HepG2 (cell line): ENCODE measurements around the gene UNC5C. TPM values are rescaled to one million over a fixed set of nuclear protein-coding genes. Genes with fewer than 3 reads are reported as not detected.

Experiments used
- ATAC-seq: fragments of 200-7000 bp; cut with Tn5 transposase; 3 replicates; pipeline ENCODE4 v1.9.1; 2020; ENCODE audit warnings: mild to moderate bottlenecking, moderate library complexity
- BruUV-seq: library from RNA; stranded (reverse); fragments of 400-500 nt; replicated peaks from 2 replicates; lab custom pipeline; 2021; lab: Mats Ljungman, UMichigan
- CTCF ChIA-PET: fragments of 300-600 bp; formaldehyde crosslinking; extraction: SDS; loops from one replicate; lab custom pipeline; 2021; ENCODE audit warnings: low total read pairs, inconsistent platforms, low intra/inter-chr PET ratio; lab: Yijun Ruan, JAX
- POLR2A ChIA-PET: fragments of 350-600 bp; sonication (Branson Sonifier 250); formaldehyde crosslinking; loops from one replicate; lab custom pipeline; 2020; ENCODE audit warnings: antibody characterized with exemption, inconsistent platforms; lab: Yijun Ruan, JAX
- DNase-seq: peaks from one replicate; pipeline ENCODE4 v3.0.0-alpha.2; 2015; ENCODE audit warnings: low spot score
- FAIRE-seq: peaks from 3 replicates; lab custom pipeline; 2011; peaks lifted over from hg19 to GRCh38; lab: Jason Lieb, UNC
- H2AFZ ChIP-seq: one replicate; pipeline ENCODE4 v1.6.1; 2011; ENCODE audit warnings: low read length, inconsistent platforms
- H3K27ac ChIP-seq: fragments of 300-600 bp; 3 replicates; pipeline ENCODE4 v1.8.0; 2011; ENCODE audit warnings: mixed run types, mild to moderate bottlenecking, mixed read lengths, low read length, inconsistent platforms; ENCODE audit not compliant: insufficient read depth; ENCODE audit errors: extremely low read length
- H3K27me3 ChIP-seq, 2 experiments: fragments of 200-600 bp in 1 of 2; 2 replicates in 1 of 2; 3 replicates in 1 of 2; pipeline versions ENCODE4 v1.6.0 to v1.8.0; 2011; ENCODE audit warnings: low read length in 2 of 2, mild to moderate bottlenecking in 2 of 2, moderate library complexity in 2 of 2, inconsistent platforms in 1 of 2; ENCODE audit not compliant: insufficient read depth in 2 of 2, control insufficient read depth in 1 of 2
- H3K36me3 ChIP-seq, 2 experiments: fragments of 200-600 bp in 1 of 2; replicated peaks in 1 of 2; 2 replicates in 1 of 2; 3 replicates in 1 of 2; pipeline versions ENCODE4 v1.5.1 to v1.8.0; 2011; ENCODE audit warnings: low read length in 2 of 2, inconsistent platforms in 1 of 2; ENCODE audit not compliant: insufficient read depth in 2 of 2, control insufficient read depth in 1 of 2
- H3K4me1 ChIP-seq: 2 replicates; pipeline ENCODE4 v1.5.1; 2012; ENCODE audit warnings: low read length, inconsistent platforms; ENCODE audit not compliant: insufficient read depth
- H3K4me2 ChIP-seq: 2 replicates; pipeline ENCODE4 v1.6.0; 2011; ENCODE audit warnings: low read depth, low read length, inconsistent platforms
- H3K4me3 ChIP-seq, 3 experiments: fragments of 200-600 bp in 1 of 3; sonication (generic), shearing (Covaris generic) in 1 of 3; replicated peaks in 1 of 3; 2 replicates each; pipeline ENCODE4 v1.5.1; 2011 to 2016; ENCODE audit warnings: low read length in 3 of 3, inconsistent platforms in 2 of 3, low read depth in 2 of 3, mild to moderate bottlenecking in 2 of 3, control low read depth in 1 of 3, mixed read lengths in 1 of 3; ENCODE audit not compliant: insufficient read depth in 1 of 3
- H3K79me2 ChIP-seq: one replicate; pipeline ENCODE4 v1.6.1; 2011; ENCODE audit warnings: low read length, inconsistent platforms; ENCODE audit not compliant: insufficient read depth
- H3K9ac ChIP-seq: 2 replicates; pipeline ENCODE4 v1.6.0; 2011; ENCODE audit warnings: mild to moderate bottlenecking, low read depth, low read length, inconsistent platforms; ENCODE audit not compliant: insufficient read depth
- H3K9me3 ChIP-seq: 2 replicates; pipeline ENCODE4 v1.5.1; 2012; ENCODE audit warnings: mild to moderate bottlenecking, low read length
- H4K20me1 ChIP-seq: 2 replicates; pipeline ENCODE4 v1.6.0; 2011; ENCODE audit warnings: inconsistent platforms, mild to moderate bottlenecking, low read length, moderate library complexity; ENCODE audit not compliant: insufficient read depth
- CC2D1A ChIP-seq: sonication (generic); formaldehyde crosslinking; IDR thresholded peaks from 2 replicates; pipeline ENCODE4 v1.8.1; 2023; ENCODE audit warnings: mild to moderate bottlenecking, missing genetic modification reagents
- FOXM1 ChIP-seq: sonication (generic); formaldehyde crosslinking; IDR thresholded peaks from 2 replicates; pipeline ENCODE4 v1.5.0; 2020; ENCODE audit warnings: missing genetic modification reagents
- GATAD1 ChIP-seq: IDR thresholded peaks from 2 replicates; pipeline ENCODE4 v1.6.1; 2016; ENCODE audit warnings: missing genetic modification reagents, missing compliant biosample characterization
- GZF1 ChIP-seq: sonication (generic); formaldehyde crosslinking; IDR thresholded peaks from 2 replicates; pipeline ENCODE4 v1.5.1; 2020; ENCODE audit warnings: mild to moderate bottlenecking, missing genetic modification reagents
- HNRNPUL1 ChIP-seq: fragments of 200-400 bp; formaldehyde crosslinking; IDR thresholded peaks from 2 replicates; pipeline ENCODE4 v1.6.1; 2017; ENCODE audit warnings: low read depth, mild to moderate bottlenecking, low read length, moderate library complexity
- LBX2 ChIP-seq: sonication (generic); formaldehyde crosslinking; IDR thresholded peaks from 2 replicates; pipeline ENCODE4 v1.5.0; 2020; ENCODE audit warnings: missing genetic modification reagents, mild to moderate bottlenecking, borderline replicate concordance
- RARA ChIP-seq: IDR thresholded peaks from 2 replicates; pipeline ENCODE4 v1.6.1; 2016; ENCODE audit warnings: missing genetic modification reagents, missing compliant biosample characterization
- RFX1 ChIP-seq: fragments of 450-650 bp; IDR thresholded peaks from 2 replicates; pipeline ENCODE4 v1.6.1; 2017
- SMYD3 ChIP-seq: sonication (generic); formaldehyde crosslinking; IDR thresholded peaks from 2 replicates; pipeline ENCODE4 v1.8.1; 2023; ENCODE audit warnings: mild to moderate bottlenecking, missing genetic modification reagents
- STAT5B ChIP-seq: sonication (generic); formaldehyde crosslinking; IDR thresholded peaks from 2 replicates; pipeline ENCODE4 v1.4.0; 2020; ENCODE audit warnings: missing genetic modification reagents
- ZFP41 ChIP-seq: sonication (generic); formaldehyde crosslinking; IDR thresholded peaks from 2 replicates; pipeline ENCODE4 v1.4.0; 2020; ENCODE audit warnings: mild to moderate bottlenecking, missing genetic modification reagents, borderline replicate concordance
- ZNF274 ChIP-seq: sonication (generic); formaldehyde crosslinking; IDR thresholded peaks from 2 replicates; pipeline ENCODE4 v1.5.1; 2020; ENCODE audit warnings: mild to moderate bottlenecking, missing genetic modification reagents
- ZNF337 ChIP-seq: sonication (generic); formaldehyde crosslinking; IDR thresholded peaks from 2 replicates; pipeline ENCODE4 v1.5.1; 2020; ENCODE audit warnings: missing genetic modification reagents, low read depth, mild to moderate bottlenecking, borderline replicate concordance
- ZNF484 ChIP-seq: sonication (generic); formaldehyde crosslinking; IDR thresholded peaks from 2 replicates; pipeline ENCODE4 v1.5.1; 2020; ENCODE audit warnings: mild to moderate bottlenecking, low read depth, missing genetic modification reagents, borderline replicate concordance
- ZNF530 ChIP-seq: sonication (generic); formaldehyde crosslinking; IDR thresholded peaks from 2 replicates; pipeline ENCODE4 v1.5.0; 2020; ENCODE audit warnings: low read depth, mild to moderate bottlenecking, missing genetic modification reagents
- ZNF879 ChIP-seq: sonication (generic); formaldehyde crosslinking; IDR thresholded peaks from 2 replicates; pipeline ENCODE4 v1.8.1; 2023; ENCODE audit warnings: missing genetic modification reagents
- WGBS: methylation state at CpG from one replicate; pipeline ENCODE4 v1.1.6; 2017; ENCODE audit warnings: low lambda C conversion rate; 5-methylcytosine and 5-hydroxymethylcytosine counted together
- in situ Hi-C: cut with HindIII; loops from 2 replicates; pipeline ENCODE4 v1.10.0; 2017; ENCODE audit warnings: low pct_unique_long_range_greater_than_20kb; ENCODE audit not compliant: extremely low pct_ligation_motif_present
- intact Hi-C: fragments of 100-400 bp; cut with micrococcal nuclease; formaldehyde crosslinking; loops from one replicate; pipeline ENCODE4 v1.10.0; 2022; ENCODE audit not compliant: unreplicated experiment
- polyA plus RNA-seq, 8 experiments: library from polyadenylated mRNA; depleted of rRNA in 3 of 8; stranded (reverse) in 7 of 8; unstranded in 1 of 8; fragments of >200 nt; fragmentation: Illumina TruSeq in 4 of 8; extraction: Trizol in 4 of 8; gene quantifications; 2 replicates each; pipeline versions ENCODE4 v1.2.1 to v1.2.3, GENCODE V29; 2011 to 2016; ENCODE audit warnings: low read depth in 4 of 8, missing spikeins in 1 of 8, mixed read lengths in 1 of 8; ENCODE audit not compliant: insufficient read depth in 1 of 8
- total RNA-seq, 5 experiments: library from RNA; depleted of rRNA; stranded (reverse); fragments of >200 nt; fragmentation: Illumina TruSeq; extraction: Trizol; gene quantifications; 2 replicates each; pipeline ENCODE4 v1.2.3, GENCODE V29; 2016; ENCODE audit warnings: low read depth in 1 of 5
- TF ChIP-seq, protein P1 (sequence below): IDR thresholded peaks from 2 replicates; pipeline ENCODE4 v1.6.1; 2012; ENCODE audit warnings: low read depth, low read length, improper control_type of control experiment
- TF ChIP-seq, protein P2 (sequence below): sonication (generic); formaldehyde crosslinking; conservative IDR thresholded peaks from 2 replicates; pipeline ENCODE4 v1.4.0; 2020; ENCODE audit warnings: missing genetic modification reagents

Gene UNC5C
- total and polyA plus RNA-seq, 2 of the 13 experiments (the other 11 are each of a cell fraction or from before 2014, with no cell fraction given), result not detected

- H3K27me3 ChIP-seq, result no peaks in the 10 kb centered on the region
- DNase-seq (no peak), FAIRE-seq (no peak), ATAC-seq (no peak)
- ChIA-PET CTCF (no interaction called here), POLR2A (no interaction called here)
- H3K4me3 ChIP-seq, result no peak overlapping the region
- H2AFZ ChIP-seq, result no peak overlapping the region
- H3K36me3 ChIP-seq, result no peaks in the 10 kb centered on the region
- WGBS, result 36% methylated on average over 7 of the region's 7 CpGs
- TF ChIP-seq ZNF530 (CRISPR knock-in tag), result no peak
- TF ChIP-seq ZNF879 (CRISPR knock-in tag), result no peak
- TF ChIP-seq ZNF484, result no peak
- no peak for TF ChIP-seq CC2D1A (CRISPR knock-in tag)
- no peak for TF ChIP-seq HNRNPUL1
- TF ChIP-seq GZF1, result no peak
- TF ChIP-seq RFX1, result no peak
- TF ChIP-seq, protein P1, sequence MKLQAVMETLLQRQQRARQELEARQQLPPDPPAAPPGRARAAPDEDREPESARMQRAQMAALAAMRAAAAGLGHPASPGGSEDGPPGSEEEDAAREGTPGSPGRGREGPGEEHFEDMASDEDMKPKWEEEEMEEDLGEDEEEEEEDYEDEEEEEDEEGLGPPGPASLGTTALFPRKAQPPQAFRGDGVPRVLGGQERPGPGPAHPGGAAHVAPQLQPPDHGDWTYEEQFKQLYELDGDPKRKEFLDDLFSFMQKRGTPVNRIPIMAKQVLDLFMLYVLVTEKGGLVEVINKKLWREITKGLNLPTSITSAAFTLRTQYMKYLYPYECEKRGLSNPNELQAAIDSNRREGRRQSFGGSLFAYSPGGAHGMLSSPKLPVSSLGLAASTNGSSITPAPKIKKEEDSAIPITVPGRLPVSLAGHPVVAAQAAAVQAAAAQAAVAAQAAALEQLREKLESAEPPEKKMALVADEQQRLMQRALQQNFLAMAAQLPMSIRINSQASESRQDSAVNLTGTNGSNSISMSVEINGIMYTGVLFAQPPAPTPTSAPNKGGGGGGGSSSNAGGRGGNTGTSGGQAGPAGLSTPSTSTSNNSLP, result no peak
- TF ChIP-seq RARA, result no peak
- no peak for TF ChIP-seq LBX2
- TF ChIP-seq SMYD3 (CRISPR knock-in tag), result no peak
- TF ChIP-seq ZNF337 (CRISPR knock-in tag), result no peak
- TF ChIP-seq GATAD1 (CRISPR knock-in tag), result no peak
- TF ChIP-seq STAT5B (CRISPR knock-in tag), result no peak
- TF ChIP-seq, protein P2, sequence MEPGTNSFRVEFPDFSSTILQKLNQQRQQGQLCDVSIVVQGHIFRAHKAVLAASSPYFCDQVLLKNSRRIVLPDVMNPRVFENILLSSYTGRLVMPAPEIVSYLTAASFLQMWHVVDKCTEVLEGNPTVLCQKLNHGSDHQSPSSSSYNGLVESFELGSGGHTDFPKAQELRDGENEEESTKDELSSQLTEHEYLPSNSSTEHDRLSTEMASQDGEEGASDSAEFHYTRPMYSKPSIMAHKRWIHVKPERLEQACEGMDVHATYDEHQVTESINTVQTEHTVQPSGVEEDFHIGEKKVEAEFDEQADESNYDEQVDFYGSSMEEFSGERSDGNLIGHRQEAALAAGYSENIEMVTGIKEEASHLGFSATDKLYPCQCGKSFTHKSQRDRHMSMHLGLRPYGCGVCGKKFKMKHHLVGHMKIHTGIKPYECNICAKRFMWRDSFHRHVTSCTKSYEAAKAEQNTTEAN (CRISPR knock-in tag), result no peak
- TF ChIP-seq ZFP41, result no peak
- no peak for TF ChIP-seq FOXM1 (CRISPR knock-in tag)
- no peak for TF ChIP-seq ZNF274 (CRISPR knock-in tag)
- no peak overlapping the region for H3K4me2 ChIP-seq
- in situ Hi-C loops, result no loop called here
- H3K9ac ChIP-seq, result no peak overlapping the region
- no peak overlapping the region for H3K27ac ChIP-seq
- intact Hi-C loops, result no loop called here
- H3K79me2 ChIP-seq, result no peaks in the 10 kb centered on the region
- no peaks in the 10 kb centered on the region for H3K9me3 ChIP-seq
- H4K20me1 ChIP-seq, result no peaks in the 10 kb centered on the region
- no peaks in the 10 kb centered on the region for H3K4me1 ChIP-seq
- BruUV-seq, result no TSS peak
These were observed 186.7 kb downstream of the UNC5C start for GRCh38 chr4:95362066-95362465.
